ENCODE data around the gene NUDCD3. TPM values are rescaled to one million over a fixed set of nuclear protein-coding genes. Genes with fewer than 3 reads are reported as not detected.

Gene NUDCD3
- total RNA-seq, 4 donors from 2014 or later = 54.3 to 101 (median 64.4) TPM

GRCh38 chr7:44416941-44417340 lies 73.5 kb downstream of the NUDCD3 start:
- WGBS = 86% methylated on average over 6 of the region's 6 CpGs
- no peak for TF ChIP-seq EP300 (IDR thresholded peaks at IDR 0.05)
- TF ChIP-seq CTCF (IDR thresholded peaks at IDR 0.05) = no peak
- no peak for TF ChIP-seq POLR2AphosphoS5 (IDR thresholded peaks at IDR 0.05)
- no peak for TF ChIP-seq POLR2A (IDR thresholded peaks at IDR 0.05)
- Histone ChIP-seq H3K27me3 (no peaks in the 10 kb centered on the region), H3K27ac (no peak overlapping the region), H3K4me1 (no peaks in the 10 kb centered on the region), H3K9me3 (no peaks in the 10 kb centered on the region), H3K36me3 (peaks cover 18% of the 10 kb centered on the region), H3K4me3 (no peak overlapping the region)
- no peak for DNase-seq (ENCODE audit: low spot score in 2 of 2)

GRCh38 chr7:44415510-44415909 lies 74.9 kb downstream of the NUDCD3 start:
- H3K27ac ChIP-seq = no peak overlapping the region
- DNase-seq (ENCODE audit: low spot score in 2 of 2) = no peak
- H3K36me3 ChIP-seq = peaks cover 18% of the 10 kb centered on the region
- H3K27me3 ChIP-seq = no peaks in the 10 kb centered on the region
- no peaks in the 10 kb centered on the region for H3K9me3 ChIP-seq
- WGBS = 89% methylated on average over 3 of the region's 3 CpGs
- TF ChIP-seq POLR2A (IDR thresholded peaks at IDR 0.05) = no peak
- TF ChIP-seq EP300 (IDR thresholded peaks at IDR 0.05) = no peak
- TF ChIP-seq POLR2AphosphoS5 (IDR thresholded peaks at IDR 0.05) = no peak
- no peak for TF ChIP-seq CTCF (IDR thresholded peaks at IDR 0.05)
- H3K4me1 ChIP-seq = no peaks in the 10 kb centered on the region
- no peak overlapping the region for H3K4me3 ChIP-seq

GRCh38 chr7:44415047-44415446 lies 75.4 kb downstream of the NUDCD3 start:
- no peak overlapping the region for H3K4me3 ChIP-seq
- H3K27me3 ChIP-seq = no peaks in the 10 kb centered on the region
- H3K9me3 ChIP-seq = no peaks in the 10 kb centered on the region
- no peak overlapping the region for H3K27ac ChIP-seq
- TF ChIP-seq POLR2A (IDR thresholded peaks at IDR 0.05) (no peak), EP300 (IDR thresholded peaks at IDR 0.05) (no peak), CTCF (IDR thresholded peaks at IDR 0.05) (no peak), POLR2AphosphoS5 (IDR thresholded peaks at IDR 0.05) (no peak)
- 96% methylated on average over 1 of the region's 1 CpG for WGBS
- no peaks in the 10 kb centered on the region for H3K4me1 ChIP-seq
- peaks cover 18% of the 10 kb centered on the region for H3K36me3 ChIP-seq
- DNase-seq (ENCODE audit: low spot score in 2 of 2) = no peak

GRCh38 chr7:44411306-44411705 lies 79.2 kb downstream of the NUDCD3 start:
- Histone ChIP-seq H3K27me3 (no peaks in the 10 kb centered on the region), H3K4me3 (no peak overlapping the region), H3K4me1 (peaks cover 3% of the 10 kb centered on the region), H3K27ac (no peak overlapping the region), H3K36me3 (peaks cover 5% of the 10 kb centered on the region), H3K9me3 (no peaks in the 10 kb centered on the region)
- 88% methylated on average over 2 of the region's 2 CpGs for WGBS
- DNase-seq (ENCODE audit: low spot score in 2 of 2) = no peak
- TF ChIP-seq POLR2AphosphoS5 (IDR thresholded peaks at IDR 0.05) (no peak), EP300 (IDR thresholded peaks at IDR 0.05) (no peak), POLR2A (IDR thresholded peaks at IDR 0.05) (no peak), CTCF (IDR thresholded peaks at IDR 0.05) (no peak)

GRCh38 chr7:44408596-44408995 lies 81.9 kb downstream of the NUDCD3 start:
- H3K36me3 ChIP-seq = peaks cover 21% of the 10 kb centered on the region
- 68% methylated on average over 3 of the region's 3 CpGs for WGBS
- H3K9me3 ChIP-seq = no peaks in the 10 kb centered on the region
- no peak overlapping the region for H3K4me3 ChIP-seq
- DNase-seq (ENCODE audit: low spot score in 2 of 2) = no peak
- peaks cover 3% of the 10 kb centered on the region for H3K4me1 ChIP-seq
- no peak for TF ChIP-seq POLR2A (IDR thresholded peaks at IDR 0.05)
- no peak for TF ChIP-seq CTCF (IDR thresholded peaks at IDR 0.05)
- no peak for TF ChIP-seq POLR2AphosphoS5 (IDR thresholded peaks at IDR 0.05)
- TF ChIP-seq EP300 (IDR thresholded peaks at IDR 0.05) = no peak
- no peak overlapping the region for H3K27ac ChIP-seq
- no peaks in the 10 kb centered on the region for H3K27me3 ChIP-seq

Measured in suprapubic skin (tissue), 4 donors.